ENCODE data around the gene DRD4. TPM values are rescaled to one million over a fixed set of nuclear protein-coding genes. Genes with fewer than 3 reads are reported as not detected.

Gene DRD4
- total and polyA plus RNA-seq, 2 donors (not counting 1 experiment from before 2014, with no cell fraction given) = not detected

- CTCF ChIA-PET = no interaction called here
- intact Hi-C loops (cut with micrococcal nuclease) = no loop called here
- Histone ChIP-seq H2AFZ (ENCODE audit: insufficient read depth, low read depth, low read length, poor library complexity, severe bottlenecking) (no peak overlapping the region), H3K4me3 (ENCODE audit: control extremely low read depth in 1 of 5, extremely low read depth in 1 of 5, insufficient read depth in 1 of 5, low read depth in 2 of 5, low read length in 4 of 5) (no peak overlapping the region), H3K4me1 (ENCODE audit: control insufficient read depth in 2 of 2, insufficient read depth in 2 of 2, low read length in 2 of 2) (no peaks in the 10 kb centered on the region), H4K20me1 (ENCODE audit: control insufficient read depth, insufficient read depth, low read length, poor library complexity, severe bottlenecking) (no peaks in the 10 kb centered on the region), H3K27me3 (replicated peaks in 1 of 4; ENCODE audit: control extremely low read depth in 1 of 4, control insufficient read depth in 3 of 4, insufficient read depth in 4 of 4, low read length in 3 of 4) (no peaks in the 10 kb centered on the region), H3K9me3 (ENCODE audit: control extremely low read depth in 1 of 3, control insufficient read depth in 2 of 3, insufficient read depth in 1 of 3, low read length in 2 of 3) (peaks cover 0 to 11% (median 0%) of the 10 kb centered on the region in 3 donors), H3K36me3 (replicated peaks in 1 of 2; ENCODE audit: control extremely low read depth in 1 of 2, control insufficient read depth in 1 of 2, extremely low read depth in 1 of 2, insufficient read depth in 2 of 2, low read length in 1 of 2) (peaks cover 0 to 37% of the 10 kb centered on the region in 2 experiments), H3K4me2 (replicated peaks; ENCODE audit: low read depth, low read length, poor library complexity, severe bottlenecking) (no peak overlapping the region), H3K79me2 (ENCODE audit: control insufficient read depth, insufficient read depth, low read length) (no peaks in the 10 kb centered on the region), H3K9ac (ENCODE audit: low read length) (no peak overlapping the region), H3K27ac (ENCODE audit: low read length in 2 of 2) (no peak overlapping the region)
- 97% methylated on average over 36 of the region's 36 CpGs for WGBS (ENCODE audit: insufficient coverage)
- Mint-ChIP-seq H3K27me3 (no peaks in the 10 kb centered on the region), H3K27ac (no peak overlapping the region), H3K9me3 (ENCODE audit: insufficient read depth) (no peaks in the 10 kb centered on the region), H3K4me3 (no peak overlapping the region), H3K4me1 (no peaks in the 10 kb centered on the region)
- TF ChIP-seq EZH2 (IDR thresholded peaks at IDR 0.05; ENCODE audit: borderline replicate concordance, insufficient read depth, low read depth, low read length, poor library complexity, severe bottlenecking) = no peak
- TF ChIP-seq CTCF (IDR thresholded peaks at IDR 0.05) = no peak
- no peak for DNase-seq
- POLR2A ChIA-PET = no interaction called here
- no peak for ATAC-seq (ENCODE audit: low read depth)
Measured at GRCh38 chr11:679271-680207, 42.5 kb downstream of the DRD4 start.

GRCh38 chr11:680476-680875 is 43.4 kb downstream of the DRD4 start:
- no peaks in the 10 kb centered on the region for H3K4me1 Mint-ChIP-seq
- no peaks in the 10 kb centered on the region for H3K79me2 ChIP-seq (ENCODE audit: control insufficient read depth, insufficient read depth, low read length)
- 98% methylated on average over 19 of the region's 19 CpGs for WGBS (ENCODE audit: insufficient coverage)
- H3K36me3 ChIP-seq (replicated peaks in 1 of 2; ENCODE audit: control extremely low read depth in 1 of 2, control insufficient read depth in 1 of 2, extremely low read depth in 1 of 2, insufficient read depth in 2 of 2, low read length in 1 of 2) = peaks cover 0 to 42% of the 10 kb centered on the region in 2 experiments
- H3K27me3 Mint-ChIP-seq = no peaks in the 10 kb centered on the region
- no peak for TF ChIP-seq EZH2 (IDR thresholded peaks at IDR 0.05; ENCODE audit: borderline replicate concordance, insufficient read depth, low read depth, low read length, poor library complexity, severe bottlenecking)
- TF ChIP-seq CTCF (IDR thresholded peaks at IDR 0.05) = no peak
- no peak overlapping the region for H3K9ac ChIP-seq (ENCODE audit: low read length)
- H3K9me3 Mint-ChIP-seq (ENCODE audit: insufficient read depth) = no peaks in the 10 kb centered on the region
- ChIA-PET POLR2A (no interaction called here), CTCF (interaction anchor here (1.0 kb wide), 1 partner anchor 46 kb away, joined by 3 read pairs; no protein-coding TSS in a partner anchor)
- no peak overlapping the region for H2AFZ ChIP-seq (ENCODE audit: insufficient read depth, low read depth, low read length, poor library complexity, severe bottlenecking)
- no peak for DNase-seq
- H3K27me3 ChIP-seq (replicated peaks in 1 of 4; ENCODE audit: control extremely low read depth in 1 of 4, control insufficient read depth in 3 of 4, insufficient read depth in 4 of 4, low read length in 3 of 4) = no peaks in the 10 kb centered on the region
- H3K27ac ChIP-seq (ENCODE audit: low read length in 2 of 2) = no peak overlapping the region
- no peak overlapping the region for H3K4me2 ChIP-seq (replicated peaks; ENCODE audit: low read depth, low read length, poor library complexity, severe bottlenecking)
- ATAC-seq (ENCODE audit: low read depth) = no peak
- no peak overlapping the region for H3K4me3 ChIP-seq (ENCODE audit: control extremely low read depth in 1 of 5, extremely low read depth in 1 of 5, insufficient read depth in 1 of 5, low read depth in 2 of 5, low read length in 4 of 5)
- no peaks in the 10 kb centered on the region for H4K20me1 ChIP-seq (ENCODE audit: control insufficient read depth, insufficient read depth, low read length, poor library complexity, severe bottlenecking)
- H3K4me1 ChIP-seq (ENCODE audit: control insufficient read depth in 2 of 2, insufficient read depth in 2 of 2, low read length in 2 of 2) = no peaks in the 10 kb centered on the region
- H3K4me3 Mint-ChIP-seq = no peak overlapping the region
- H3K9me3 ChIP-seq (ENCODE audit: control extremely low read depth in 1 of 3, control insufficient read depth in 2 of 3, insufficient read depth in 1 of 3, low read length in 2 of 3) = peaks cover 0 to 11% (median 0%) of the 10 kb centered on the region in 3 donors
- H3K27ac Mint-ChIP-seq = no peak overlapping the region
- intact Hi-C loops (cut with micrococcal nuclease) = no loop called here

Measured in B cell (primary cell).